ENCODE data around the gene EHD4.

EHD4 gene

GRCh38 chr15:41989573-41990242, 17.4 kb upstream of the EHD4 start:
- Mint-ChIP-seq H3K36me3 (ENCODE audit: low read depth) (no peaks in the 10 kb centered on the region), H3K4me3 (no peak overlapping the region), H3K4me1 (peaks cover 26% of the 10 kb centered on the region), H3K27ac (no peak overlapping the region), H3K27me3 (ENCODE audit: low read depth, poor library complexity) (peaks cover 19% of the 10 kb centered on the region), H3K9me3 (no peaks in the 10 kb centered on the region)
- TF ChIP-seq CTCF (IDR thresholded peaks at IDR 0.05) = peak; percentile 99
- DNase-seq = peak; percentile 97

GRCh38 chr15:41988896-41989572, 16.7 kb upstream of the EHD4 start:
- peaks cover 23% of the 10 kb centered on the region for H3K27me3 Mint-ChIP-seq (ENCODE audit: low read depth, poor library complexity)
- no peaks in the 10 kb centered on the region for H3K36me3 Mint-ChIP-seq (ENCODE audit: low read depth)
- H3K4me3 Mint-ChIP-seq = no peak overlapping the region
- H3K4me1 Mint-ChIP-seq = peaks cover 25% of the 10 kb centered on the region
- TF ChIP-seq CTCF (IDR thresholded peaks at IDR 0.05) = no peak
- no peak for DNase-seq
- no peak overlapping the region for H3K27ac Mint-ChIP-seq
- H3K9me3 Mint-ChIP-seq = no peaks in the 10 kb centered on the region

- no peak for TF ChIP-seq CTCF (IDR thresholded peaks at IDR 0.05)
- peaks cover 23% of the 10 kb centered on the region for H3K27me3 Mint-ChIP-seq (ENCODE audit: low read depth, poor library complexity)
- H3K36me3 Mint-ChIP-seq (ENCODE audit: low read depth) = no peaks in the 10 kb centered on the region
- no peak overlapping the region for H3K4me3 Mint-ChIP-seq
- no peak overlapping the region for H3K27ac Mint-ChIP-seq
- peaks cover 25% of the 10 kb centered on the region for H3K4me1 Mint-ChIP-seq
- DNase-seq = no peak
- no peaks in the 10 kb centered on the region for H3K9me3 Mint-ChIP-seq
These were observed 15.5 kb upstream of the EHD4 start for GRCh38 chr15:41987925-41988275.

- DNase-seq = no peak
- no peak overlapping the region for H3K27ac Mint-ChIP-seq
- H3K4me1 Mint-ChIP-seq = peaks cover 25% of the 10 kb centered on the region
- no peak overlapping the region for H3K4me3 Mint-ChIP-seq
- H3K27me3 Mint-ChIP-seq (ENCODE audit: low read depth, poor library complexity) = peaks cover 21% of the 10 kb centered on the region
- no peaks in the 10 kb centered on the region for H3K36me3 Mint-ChIP-seq (ENCODE audit: low read depth)
- no peaks in the 10 kb centered on the region for H3K9me3 Mint-ChIP-seq
- TF ChIP-seq CTCF (IDR thresholded peaks at IDR 0.05) = no peak
These were observed 15.0 kb upstream of the EHD4 start for GRCh38 chr15:41987246-41987924.

GRCh38 chr15:41985236-41986160, 13.1 kb upstream of the EHD4 start:
- no peaks in the 10 kb centered on the region for H3K9me3 Mint-ChIP-seq
- DNase-seq = no peak
- H3K27me3 Mint-ChIP-seq (ENCODE audit: low read depth, poor library complexity) = peaks cover 19% of the 10 kb centered on the region
- no peak overlapping the region for H3K27ac Mint-ChIP-seq
- TF ChIP-seq CTCF (IDR thresholded peaks at IDR 0.05) = no peak
- H3K4me3 Mint-ChIP-seq = no peak overlapping the region
- no peaks in the 10 kb centered on the region for H3K36me3 Mint-ChIP-seq (ENCODE audit: low read depth)
- peaks cover 25% of the 10 kb centered on the region for H3K4me1 Mint-ChIP-seq
